ENCODE data around the gene ICAM4.

Gene ICAM4

DNA sequence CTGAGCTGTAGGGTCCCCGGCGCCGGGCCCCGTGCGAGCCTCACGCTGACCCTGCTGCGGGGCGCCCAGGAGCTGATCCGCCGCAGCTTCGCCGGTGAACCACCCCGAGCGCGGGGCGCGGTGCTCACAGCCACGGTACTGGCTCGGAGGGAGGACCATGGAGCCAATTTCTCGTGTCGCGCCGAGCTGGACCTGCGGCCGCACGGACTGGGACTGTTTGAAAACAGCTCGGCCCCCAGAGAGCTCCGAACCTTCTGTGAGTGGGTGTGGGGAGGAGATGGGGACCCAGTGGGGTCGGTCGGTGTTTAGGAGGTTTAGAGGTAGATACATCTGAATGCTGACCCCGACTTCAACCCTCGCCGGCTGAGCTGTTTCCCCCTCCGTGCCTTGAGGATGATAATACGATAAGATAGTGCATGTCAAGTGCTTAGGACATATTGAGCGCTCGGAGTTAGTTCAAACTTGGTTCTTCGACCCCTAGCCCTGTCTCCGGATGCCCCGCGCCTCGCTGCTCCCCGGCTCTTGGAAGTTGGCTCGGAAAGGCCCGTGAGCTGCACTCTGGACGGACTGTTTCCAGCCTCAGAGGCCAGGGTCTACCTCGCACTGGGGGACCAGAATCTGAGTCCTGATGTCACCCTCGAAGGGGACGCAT, 4.9 kb downstream of the ICAM4 start:
- peak; percentile 19 for DNase-seq

DNA sequence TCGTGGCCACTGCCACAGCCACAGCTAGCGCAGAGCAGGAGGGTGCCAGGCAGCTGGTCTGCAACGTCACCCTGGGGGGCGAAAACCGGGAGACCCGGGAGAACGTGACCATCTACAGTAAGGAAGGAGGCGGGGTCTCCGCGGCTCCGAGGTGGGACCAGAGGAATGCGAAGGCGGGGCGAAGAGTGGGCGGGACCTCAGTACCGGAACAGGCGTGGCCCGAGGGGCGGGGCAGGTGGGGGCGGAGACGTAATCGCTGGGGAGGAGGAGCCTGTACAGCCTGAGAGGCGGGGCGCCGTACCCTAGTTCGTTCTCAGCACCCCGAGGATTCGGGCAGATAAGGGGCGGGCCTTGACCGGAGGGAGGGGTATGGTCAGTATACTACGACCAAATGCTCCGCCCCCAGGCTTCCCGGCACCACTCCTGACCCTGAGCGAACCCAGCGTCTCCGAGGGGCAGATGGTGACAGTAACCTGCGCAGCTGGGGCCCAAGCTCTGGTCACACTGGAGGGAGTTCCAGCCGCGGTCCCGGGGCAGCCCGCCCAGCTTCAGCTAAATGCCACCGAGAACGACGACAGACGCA, 5.5 kb downstream of the ICAM4 start:
- peak; percentile 92 for DNase-seq

DNA sequence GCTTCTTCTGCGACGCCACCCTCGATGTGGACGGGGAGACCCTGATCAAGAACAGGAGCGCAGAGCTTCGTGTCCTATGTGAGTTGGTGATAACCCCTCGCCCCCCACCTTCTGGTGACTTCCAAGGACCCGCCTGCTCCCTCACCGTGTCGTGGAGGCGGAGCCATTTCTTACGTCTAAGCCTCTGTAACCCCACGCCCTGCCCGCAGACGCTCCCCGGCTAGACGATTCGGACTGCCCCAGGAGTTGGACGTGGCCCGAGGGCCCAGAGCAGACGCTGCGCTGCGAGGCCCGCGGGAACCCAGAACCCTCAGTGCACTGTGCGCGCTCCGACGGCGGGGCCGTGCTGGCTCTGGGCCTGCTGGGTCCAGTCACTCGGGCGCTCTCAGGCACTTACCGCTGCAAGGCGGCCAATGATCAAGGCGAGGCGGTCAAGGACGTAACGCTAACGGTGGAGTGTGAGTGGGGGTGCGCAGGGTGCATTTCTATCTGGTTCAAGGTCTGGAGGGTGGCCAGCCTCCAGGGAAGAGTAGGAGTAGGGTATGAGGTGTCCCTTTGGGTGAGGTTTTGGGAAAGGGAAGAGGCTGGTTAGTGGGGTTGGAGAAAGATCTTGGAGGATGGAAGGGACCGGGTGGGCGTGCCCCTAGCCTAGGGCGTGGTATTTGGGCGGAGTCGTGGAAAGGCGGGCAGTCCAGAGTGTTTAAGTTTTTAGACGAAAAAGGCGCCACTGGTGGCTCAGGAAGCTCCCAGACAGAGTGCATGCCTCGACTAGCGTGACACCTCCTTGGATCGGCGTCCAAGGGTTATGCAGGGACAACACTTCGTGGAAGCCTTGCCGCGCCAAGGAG, 6.3 kb downstream of the ICAM4 start:
- DNase-seq, result peak; percentile 27

DNA sequence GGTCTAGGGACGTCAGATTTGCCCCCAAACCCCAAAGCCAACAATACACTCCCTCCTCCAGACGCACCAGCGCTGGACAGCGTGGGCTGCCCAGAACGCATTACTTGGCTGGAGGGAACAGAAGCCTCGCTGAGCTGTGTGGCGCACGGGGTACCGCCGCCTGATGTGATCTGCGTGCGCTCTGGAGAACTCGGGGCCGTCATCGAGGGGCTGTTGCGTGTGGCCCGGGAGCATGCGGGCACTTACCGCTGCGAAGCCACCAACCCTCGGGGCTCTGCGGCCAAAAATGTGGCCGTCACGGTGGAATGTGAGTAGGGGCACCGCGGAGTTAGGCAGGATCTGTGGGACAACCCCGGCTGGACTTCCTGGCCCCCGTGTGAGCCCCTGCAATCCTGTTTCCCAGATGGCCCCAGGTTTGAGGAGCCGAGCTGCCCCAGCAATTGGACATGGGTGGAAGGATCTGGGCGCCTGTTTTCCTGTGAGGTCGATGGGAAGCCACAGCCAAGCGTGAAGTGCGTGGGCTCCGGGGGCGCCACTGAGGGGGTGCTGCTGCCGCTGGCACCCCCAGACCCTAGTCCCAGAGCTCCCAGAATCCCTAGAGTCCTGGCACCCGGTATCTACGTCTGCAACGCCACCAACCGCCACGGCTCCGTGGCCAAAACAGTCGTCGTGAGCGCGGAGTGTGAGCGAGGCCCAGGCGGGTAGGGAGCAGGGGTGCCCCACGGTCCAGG, 7.0 kb downstream of the ICAM4 start:
- DNase-seq, result no peak

DNA sequence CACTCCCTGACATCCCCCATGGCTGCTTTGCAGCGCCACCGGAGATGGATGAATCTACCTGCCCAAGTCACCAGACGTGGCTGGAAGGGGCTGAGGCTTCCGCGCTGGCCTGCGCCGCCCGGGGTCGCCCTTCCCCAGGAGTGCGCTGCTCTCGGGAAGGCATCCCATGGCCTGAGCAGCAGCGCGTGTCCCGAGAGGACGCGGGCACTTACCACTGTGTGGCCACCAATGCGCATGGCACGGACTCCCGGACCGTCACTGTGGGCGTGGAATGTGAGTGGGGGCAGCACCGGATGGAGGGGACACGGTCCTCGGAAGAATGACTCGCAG, 7.6 kb downstream of the ICAM4 start:
- peak; percentile 28 for DNase-seq

DNA sequence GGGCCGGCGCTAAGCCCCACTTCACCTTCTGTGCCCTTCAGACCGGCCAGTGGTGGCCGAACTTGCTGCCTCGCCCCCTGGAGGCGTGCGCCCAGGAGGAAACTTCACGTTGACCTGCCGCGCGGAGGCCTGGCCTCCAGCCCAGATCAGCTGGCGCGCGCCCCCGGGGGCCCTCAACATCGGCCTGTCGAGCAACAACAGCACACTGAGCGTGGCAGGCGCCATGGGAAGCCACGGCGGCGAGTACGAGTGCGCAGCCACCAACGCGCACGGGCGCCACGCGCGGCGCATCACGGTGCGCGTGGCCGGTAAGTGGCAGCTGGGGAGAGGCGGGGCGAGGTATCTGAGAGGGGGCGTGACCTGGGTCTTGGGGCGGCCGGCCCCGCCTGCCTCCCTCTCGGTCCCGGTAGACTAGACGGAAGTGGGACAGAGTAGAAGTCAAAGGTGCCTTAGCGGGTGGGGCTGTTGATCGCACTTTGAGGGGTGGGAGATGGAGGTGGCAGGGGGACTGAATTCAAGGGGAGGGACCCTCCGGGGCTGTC, 8.6 kb downstream of the ICAM4 start:
- peak; percentile 59 for DNase-seq

DNA sequence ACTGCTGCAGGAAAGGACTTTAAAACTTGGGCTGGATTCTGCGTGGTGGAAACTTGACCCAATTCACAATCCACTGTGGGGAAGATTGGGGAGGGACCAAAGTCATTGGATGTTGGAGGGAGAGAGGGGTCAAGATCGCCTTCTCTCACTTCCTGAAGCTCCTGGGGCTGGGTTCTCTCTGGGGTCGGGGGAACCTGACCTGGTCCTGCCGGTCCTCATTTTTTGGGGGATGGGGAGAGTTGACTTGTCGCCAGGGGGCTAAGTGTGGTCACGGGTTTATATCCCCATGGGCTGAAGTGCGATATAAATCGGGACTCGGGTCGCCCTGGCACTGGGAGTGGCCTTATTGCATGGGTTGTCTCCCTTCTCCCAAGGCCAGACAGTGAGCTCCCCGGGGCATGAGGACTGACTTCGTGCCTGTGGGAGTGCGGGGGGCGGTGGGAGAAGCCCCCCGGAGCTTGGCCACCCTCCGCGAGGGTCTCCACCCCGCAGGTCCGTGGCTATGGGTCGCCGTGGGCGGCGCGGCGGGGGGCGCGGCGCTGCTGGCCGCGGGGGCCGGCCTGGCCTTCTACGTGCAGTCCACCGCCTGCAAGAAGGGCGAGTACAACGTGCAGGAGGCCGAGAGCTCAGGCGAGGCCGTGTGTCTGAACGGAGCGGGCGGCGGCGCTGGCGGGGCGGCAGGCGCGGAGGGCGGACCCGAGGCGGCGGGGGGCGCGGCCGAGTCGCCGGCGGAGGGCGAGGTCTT, 9.3 kb downstream of the ICAM4 start:
- DNase-seq, result no peak

DNA sequence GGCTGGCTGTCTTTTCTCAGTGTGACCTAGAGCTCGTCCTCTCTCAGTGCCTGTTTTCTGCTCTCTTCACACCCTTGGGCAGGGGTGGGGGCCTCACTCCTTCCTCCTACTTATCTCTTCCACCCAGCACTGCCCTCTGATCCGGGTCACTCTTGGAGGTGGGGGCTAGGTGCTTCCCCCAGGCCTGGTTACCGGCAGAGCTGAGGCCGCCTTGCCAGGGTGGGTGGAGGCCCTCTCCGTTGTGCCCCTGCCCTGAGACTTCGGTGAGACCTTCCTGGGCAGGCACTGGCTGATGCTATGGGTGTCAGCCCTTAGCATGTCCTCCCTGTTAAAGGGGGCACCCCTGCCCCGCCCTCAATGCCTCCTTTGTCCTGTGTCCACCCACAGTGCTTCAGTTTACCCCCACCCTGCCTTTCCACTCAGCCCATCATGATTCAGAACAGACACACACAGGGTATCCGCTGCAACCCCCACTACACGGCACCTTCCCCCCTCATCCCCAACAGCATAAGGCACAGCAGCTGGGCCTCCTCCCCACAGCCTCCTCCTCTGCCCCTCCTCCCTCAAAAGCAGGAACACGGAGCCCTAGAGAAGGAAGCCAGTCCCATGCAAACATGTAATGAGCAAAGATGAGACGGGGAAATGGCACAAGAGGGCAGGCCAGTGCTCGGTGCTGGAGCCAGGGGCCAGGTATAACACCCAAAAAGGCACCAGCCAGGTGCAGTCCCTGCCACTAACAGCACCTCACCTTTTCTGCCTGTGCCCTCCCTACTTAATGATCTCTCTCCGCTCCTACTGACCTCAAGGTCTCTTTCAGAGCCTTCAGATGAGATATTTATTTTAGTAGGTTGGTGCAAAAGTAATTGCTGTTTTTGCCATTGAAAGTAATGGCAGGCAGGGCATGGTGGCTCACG, 13.0 kb downstream of the ICAM4 start:
- DNase-seq, result peak; percentile 64

DNA sequence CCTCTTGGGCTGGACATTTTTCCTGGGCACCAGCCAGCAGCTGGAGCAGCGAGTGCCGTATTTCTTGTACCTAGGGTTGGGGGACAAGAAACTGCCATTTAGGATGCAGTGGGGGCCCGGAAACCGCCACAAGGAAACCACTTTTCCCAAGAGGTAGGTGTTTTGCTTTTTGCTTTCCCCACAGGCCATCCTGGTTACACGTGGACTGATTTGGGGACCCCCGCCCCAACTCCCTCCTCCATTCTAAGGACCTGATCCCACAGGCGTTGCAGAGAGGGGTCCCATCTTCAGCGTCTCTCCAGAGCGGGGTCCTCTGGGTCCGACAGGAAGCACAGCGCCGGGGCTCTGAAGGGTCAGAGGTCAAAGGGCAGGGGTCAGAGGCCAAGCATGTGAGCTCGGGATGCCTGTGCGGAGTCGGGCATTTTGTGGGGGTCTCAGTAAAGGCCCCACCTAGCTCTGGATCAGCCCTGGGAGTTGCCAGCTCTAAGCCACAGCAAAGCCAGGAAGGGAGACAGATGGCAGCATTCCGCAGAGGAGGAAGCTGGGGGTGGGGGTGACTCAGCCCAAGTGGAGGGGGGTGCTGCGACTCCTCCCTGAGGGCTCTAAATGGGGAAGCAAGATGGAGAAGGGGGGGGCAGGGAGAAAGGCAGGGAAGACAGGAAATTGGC, 18.5 kb downstream of the ICAM4 start:
- DNase-seq, result peak; percentile 86

DNA sequence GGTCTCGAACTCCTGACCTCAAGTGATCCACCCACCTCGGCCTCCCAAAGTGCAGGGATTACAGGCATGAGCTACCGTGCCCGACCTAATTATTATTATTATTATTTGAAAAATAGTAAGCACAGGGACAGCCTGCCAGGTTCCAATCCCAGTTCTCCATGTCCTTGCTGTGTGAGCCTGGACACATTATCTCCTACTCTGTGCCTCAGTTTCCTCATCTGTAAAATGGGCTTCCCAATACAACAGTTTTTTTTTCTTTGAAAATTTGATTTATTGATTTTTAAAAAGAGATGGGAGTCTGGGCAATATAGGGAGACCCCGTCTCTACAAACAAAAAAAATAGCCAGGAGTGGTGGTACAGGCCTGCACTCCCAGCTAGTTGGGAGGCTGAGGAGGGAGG, 19.6 kb downstream of the ICAM4 start:
- no peak for DNase-seq

DNA sequence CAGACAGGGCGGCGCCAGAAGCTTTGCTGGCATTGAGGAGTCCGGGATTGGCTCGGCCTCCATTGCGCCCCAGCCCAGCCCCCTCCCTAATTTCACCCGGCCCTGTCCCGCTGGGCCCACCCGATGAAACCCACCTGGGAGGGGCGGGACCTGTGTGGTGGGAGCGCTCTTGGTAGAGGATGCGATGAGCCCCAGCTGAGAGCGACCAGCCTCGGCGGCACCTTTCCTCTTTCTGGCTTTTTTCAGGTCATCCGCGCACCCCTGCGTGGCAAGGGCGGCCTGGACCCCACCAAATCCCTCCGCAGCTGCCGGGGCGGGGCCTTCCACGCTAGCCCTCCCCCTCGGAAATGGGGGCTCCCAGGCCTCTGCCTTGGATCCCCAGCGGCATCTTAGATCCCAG, 22.7 kb downstream of the ICAM4 start, which contains the start of gene ZGLP1:
ZGLP1 (minus strand) TSS at position 393 of the 400 bp plus-strand sequence.
- DNase-seq, result no peak

DNA sequence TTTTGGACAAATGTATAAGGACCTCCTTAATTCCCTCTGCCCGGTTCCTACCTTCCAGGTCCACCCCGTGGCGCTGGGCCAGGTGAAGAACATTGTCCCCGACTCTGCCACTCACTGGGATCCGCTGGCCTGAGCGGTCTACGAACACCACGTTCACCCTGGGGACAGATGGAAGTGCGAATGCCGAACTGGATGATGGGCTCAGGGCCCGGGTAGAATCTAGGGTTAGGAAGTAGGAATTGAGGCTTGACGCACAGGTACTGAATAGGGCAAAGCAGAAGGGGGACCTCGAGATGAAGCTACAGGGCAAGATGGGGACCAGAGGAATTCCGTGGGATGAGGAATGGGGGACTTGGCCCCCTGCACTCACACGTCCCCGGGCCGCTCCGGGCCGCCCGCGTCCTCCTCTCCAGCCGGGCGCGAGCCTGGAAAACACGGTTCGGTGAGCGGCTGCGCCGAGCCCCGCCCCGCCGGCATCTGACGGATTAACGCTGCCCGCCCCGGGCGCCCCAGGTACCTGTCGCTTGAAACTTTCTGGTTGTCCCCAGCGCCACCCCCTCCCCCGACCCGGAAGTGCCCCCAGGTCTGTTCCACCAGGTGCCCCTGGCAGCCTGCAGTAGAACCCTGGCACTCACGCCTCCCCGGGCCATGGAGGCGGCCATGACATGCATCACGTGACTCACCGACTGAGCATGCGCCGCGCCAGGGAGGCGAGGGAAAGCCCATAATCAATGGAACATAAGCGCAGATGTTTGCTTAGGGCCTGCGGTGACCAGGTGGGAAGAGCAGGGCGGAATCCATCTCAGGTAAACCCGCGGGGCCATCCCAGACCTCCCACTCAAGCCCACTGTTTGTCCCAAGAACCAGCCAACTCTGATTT, 28.8 kb downstream of the ICAM4 start, which contains the start of gene FDX2:
FDX2 (minus strand) TSS at position 681 of the 880 bp plus-strand sequence; CDS start at position 662, 19 bp downstream.
- peak; percentile 89 for DNase-seq

DNA sequence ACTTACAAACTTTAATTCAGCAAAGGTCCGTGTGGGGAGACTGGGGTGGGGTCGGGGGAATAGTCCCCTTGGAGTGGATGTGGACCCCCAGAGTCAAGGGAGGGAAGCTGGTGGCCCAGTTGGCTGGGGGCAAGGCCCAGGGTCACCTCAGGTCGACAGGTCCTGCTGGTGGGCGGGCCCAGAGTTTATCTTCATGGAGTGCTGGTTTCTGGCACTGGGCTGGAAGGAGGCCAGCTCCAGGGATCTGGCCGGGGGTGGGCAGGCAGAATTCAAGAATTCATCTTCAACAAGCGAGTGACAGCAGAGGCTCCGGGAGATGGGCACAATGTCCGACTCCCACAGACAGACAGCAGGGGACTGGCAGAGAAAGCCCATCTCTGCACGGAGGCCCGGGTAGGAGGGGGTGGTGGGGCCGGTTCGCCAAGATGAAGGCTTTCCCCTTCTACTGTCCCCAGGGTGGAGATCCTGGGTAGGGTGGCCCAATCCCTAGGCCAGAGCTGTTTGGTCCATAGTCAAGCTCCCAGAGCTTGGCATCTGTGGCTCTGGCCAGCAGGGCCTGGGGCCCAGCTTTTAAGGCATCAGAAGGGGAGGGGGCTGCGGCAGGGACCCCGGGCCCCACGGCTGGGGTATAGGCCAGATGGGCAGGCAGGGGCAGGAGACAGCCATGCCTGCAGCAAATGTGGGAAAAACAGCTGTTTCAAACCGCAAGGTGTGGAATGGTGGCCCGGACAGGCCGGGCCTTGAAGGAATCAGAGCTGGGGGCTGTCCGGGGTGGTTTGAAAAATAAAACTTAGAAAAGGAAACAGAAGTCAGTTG, 29.7 kb downstream of the ICAM4 start:
- no peak for DNase-seq

DNA sequence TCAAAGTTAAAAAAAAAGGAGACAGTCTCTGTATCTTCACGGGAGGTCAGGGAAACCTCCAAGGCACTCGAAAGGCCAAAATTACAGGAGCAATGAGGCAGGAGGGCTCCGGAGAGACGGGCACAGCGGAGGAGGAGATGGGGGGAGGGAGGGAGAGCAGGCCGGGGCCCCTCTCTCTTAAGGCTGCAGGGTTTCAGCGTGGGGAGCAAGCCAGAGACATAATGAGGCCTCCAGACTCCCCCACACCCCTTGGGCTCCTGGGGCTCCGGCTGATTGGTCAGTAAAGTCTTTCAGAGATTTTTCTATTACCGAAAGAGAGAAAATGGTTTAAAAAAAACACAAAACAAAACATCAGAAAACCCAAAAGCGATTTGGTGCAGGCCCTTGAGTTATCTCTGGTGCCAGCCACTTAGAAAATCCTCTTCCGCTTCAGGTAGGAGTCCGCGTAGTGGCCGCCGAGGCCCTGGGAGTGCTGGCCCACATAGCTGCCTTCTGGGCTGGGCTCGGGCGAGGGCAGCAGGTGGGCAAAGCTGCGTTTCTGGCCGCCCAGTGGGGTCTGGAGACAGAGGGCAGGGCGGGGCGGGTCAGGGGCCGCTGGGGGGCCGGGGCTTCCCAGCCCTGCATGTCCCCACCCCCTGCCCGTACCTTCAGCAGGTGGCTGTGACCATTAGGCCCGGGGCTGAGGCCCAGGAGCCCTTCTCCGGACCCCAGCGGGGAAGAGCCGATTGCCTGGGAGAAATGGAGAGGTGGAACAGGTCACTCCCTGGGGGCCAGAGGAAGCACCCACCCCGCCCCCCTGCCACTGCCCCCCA, 30.5 kb downstream of the ICAM4 start:
- no peak for DNase-seq

DNA sequence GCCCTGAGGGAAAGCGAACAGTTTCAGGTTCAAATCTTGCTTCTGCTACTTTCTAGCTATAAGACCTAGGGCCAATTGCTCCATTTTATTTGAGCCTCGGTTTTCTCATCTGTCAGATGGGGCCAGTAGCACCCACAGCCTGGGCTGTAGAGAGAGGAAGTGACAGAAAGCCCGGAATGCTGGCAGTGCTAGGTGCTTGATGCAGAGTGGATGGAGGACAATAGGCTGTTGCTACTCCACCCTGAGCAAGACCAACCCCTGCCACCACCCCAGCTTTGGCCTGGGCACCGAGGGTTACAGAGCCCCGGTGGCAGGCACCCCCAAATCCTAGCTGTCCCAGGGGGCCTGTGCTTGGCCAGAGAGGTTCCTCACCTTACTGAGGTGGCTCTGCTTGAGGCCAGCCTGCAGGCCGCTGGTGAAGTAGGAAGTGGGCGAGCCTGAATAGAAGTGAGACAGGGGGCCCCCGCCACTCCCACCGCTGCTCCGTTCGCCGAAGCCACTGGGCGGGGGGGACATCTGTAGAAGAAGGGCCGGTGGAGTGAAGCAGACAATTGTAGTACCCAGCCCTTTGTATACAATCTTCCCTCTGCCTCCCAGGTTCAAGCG, 31.2 kb downstream of the ICAM4 start:
- DNase-seq, result no peak

DNA sequence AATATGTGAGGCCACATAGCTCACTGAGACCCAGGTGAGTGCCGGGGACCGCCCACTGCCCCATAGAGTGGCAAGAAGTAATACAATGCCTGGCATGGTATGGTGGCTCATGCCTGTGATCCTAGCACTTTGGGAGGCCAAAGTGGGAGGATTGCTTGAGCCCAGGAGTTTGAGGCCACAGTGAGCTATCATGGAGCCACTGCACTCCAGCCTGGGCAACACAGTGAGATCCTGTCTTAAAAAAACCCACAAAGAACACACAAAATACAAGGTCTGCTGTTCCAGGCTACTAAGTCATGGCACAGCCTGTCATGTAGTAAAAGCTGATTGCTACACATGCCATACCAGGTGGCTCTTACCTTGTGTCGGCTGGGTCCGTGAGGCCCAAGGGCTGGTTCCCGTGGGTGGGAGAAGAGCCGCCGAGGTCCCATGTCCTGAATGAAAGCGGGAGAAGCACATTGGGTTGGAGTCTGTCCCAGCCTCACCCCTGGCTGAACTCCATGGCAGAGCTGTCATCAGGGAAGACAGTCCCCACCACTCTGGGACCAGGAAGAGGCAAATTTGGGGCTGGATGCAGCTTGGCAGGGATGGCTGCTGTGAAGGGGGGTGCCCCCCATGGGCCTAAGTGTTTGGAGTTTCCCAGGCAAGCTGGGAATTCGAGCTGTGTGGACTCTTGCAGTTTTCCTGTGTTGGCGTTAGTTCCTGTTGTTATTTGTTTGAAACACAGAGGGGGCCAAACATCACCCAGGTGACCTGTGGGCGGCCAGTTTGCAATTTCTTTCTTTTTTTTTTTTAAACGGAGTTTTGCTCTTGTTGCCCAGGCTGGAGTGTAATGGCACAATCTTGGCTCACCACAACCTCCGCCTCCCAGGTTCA, 32.3 kb downstream of the ICAM4 start:
- no peak for DNase-seq

Data from suppressor macrophage treated with lipopolysaccharide for 4 hours (primary cell).